ENCODE results near the gene PPP2R2B.

DNA sequence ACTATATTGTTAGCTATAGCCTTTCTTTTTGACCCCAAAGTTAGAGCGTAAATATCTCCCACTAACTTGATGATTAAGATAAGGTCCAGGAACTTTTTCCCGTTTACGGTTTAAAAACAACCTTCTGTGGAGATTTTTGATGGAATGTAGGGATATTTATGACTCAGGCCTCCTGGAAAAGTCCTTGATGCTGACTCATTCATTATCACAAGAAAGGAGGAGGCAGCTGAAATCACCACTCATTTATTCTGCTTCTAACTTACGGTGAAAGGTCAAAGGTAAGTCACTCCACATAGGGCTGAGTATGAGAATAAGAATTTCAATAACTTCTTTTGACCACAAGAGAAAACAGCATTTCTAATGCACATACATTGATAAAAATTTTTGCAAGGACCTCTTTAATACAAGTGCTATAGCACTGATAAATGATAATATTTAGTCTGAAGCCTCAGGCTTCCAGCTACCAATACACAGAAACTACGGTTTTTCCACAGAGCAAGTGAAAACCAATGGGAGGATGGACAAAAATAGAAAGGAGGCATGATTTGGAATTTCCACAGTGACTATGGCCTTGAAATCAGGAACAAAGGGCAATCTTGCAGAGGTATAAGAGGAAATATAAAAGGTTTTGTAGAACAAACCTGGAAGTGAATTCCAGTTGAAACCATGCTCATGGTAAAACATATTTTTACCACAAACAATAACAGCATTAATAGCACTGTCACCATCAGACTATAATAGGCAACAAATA, 146.5 kb downstream of the PPP2R2B start:
- TF ChIP-seq, protein P1, sequence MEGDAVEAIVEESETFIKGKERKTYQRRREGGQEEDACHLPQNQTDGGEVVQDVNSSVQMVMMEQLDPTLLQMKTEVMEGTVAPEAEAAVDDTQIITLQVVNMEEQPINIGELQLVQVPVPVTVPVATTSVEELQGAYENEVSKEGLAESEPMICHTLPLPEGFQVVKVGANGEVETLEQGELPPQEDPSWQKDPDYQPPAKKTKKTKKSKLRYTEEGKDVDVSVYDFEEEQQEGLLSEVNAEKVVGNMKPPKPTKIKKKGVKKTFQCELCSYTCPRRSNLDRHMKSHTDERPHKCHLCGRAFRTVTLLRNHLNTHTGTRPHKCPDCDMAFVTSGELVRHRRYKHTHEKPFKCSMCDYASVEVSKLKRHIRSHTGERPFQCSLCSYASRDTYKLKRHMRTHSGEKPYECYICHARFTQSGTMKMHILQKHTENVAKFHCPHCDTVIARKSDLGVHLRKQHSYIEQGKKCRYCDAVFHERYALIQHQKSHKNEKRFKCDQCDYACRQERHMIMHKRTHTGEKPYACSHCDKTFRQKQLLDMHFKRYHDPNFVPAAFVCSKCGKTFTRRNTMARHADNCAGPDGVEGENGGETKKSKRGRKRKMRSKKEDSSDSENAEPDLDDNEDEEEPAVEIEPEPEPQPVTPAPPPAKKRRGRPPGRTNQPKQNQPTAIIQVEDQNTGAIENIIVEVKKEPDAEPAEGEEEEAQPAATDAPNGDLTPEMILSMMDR (conservative IDR thresholded peaks at IDR 0.05 in 1 of 2, IDR thresholded peaks at IDR 0.05 in 1 of 2; ENCODE audit: low read depth in 1 of 2, low read length in 2 of 2), result no peak
- TF ChIP-seq EZH2 (IDR thresholded peaks at IDR 0.05; ENCODE audit: low read length, missing control alignments), result no peak

All from fibroblast of lung (primary cell).